OCI-LY7 (cell line): ENCODE measurements around the gene RAPGEF6.

Experiments used
- EZH2phosphoT487 ChIP-seq: fragments of 200-600 bp; sonication (generic); IDR thresholded peaks from 2 replicates; pipeline ENCODE4 v1.6.1; 2018; ENCODE audit warnings: low read depth, borderline replicate concordance, mild to moderate bottlenecking, mixed run types, antibody characterized with exemption, low read length, moderate library complexity, mixed read lengths
- TF ChIP-seq, protein P1 (sequence below): fragments of 200-600 bp; sonication (generic); conservative IDR thresholded peaks from 2 replicates; pipeline ENCODE4 v1.5.1; 2014; ENCODE audit warnings: mild to moderate bottlenecking, antibody characterized with exemption, low read length, moderate library complexity, mixed read lengths

- TF ChIP-seq, protein P1, sequence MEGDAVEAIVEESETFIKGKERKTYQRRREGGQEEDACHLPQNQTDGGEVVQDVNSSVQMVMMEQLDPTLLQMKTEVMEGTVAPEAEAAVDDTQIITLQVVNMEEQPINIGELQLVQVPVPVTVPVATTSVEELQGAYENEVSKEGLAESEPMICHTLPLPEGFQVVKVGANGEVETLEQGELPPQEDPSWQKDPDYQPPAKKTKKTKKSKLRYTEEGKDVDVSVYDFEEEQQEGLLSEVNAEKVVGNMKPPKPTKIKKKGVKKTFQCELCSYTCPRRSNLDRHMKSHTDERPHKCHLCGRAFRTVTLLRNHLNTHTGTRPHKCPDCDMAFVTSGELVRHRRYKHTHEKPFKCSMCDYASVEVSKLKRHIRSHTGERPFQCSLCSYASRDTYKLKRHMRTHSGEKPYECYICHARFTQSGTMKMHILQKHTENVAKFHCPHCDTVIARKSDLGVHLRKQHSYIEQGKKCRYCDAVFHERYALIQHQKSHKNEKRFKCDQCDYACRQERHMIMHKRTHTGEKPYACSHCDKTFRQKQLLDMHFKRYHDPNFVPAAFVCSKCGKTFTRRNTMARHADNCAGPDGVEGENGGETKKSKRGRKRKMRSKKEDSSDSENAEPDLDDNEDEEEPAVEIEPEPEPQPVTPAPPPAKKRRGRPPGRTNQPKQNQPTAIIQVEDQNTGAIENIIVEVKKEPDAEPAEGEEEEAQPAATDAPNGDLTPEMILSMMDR = no peak
- no peak for TF ChIP-seq EZH2phosphoT487
These were observed 19.3 kb upstream of the RAPGEF6 start for GRCh38 chr5:131654309-131654708.
